HepG2 (cell line): ENCODE data around the gene DCTN2. TPM values are rescaled to one million over a fixed set of nuclear protein-coding genes. Genes with fewer than 3 reads are reported as not detected.

Source experiments
- ATF6 ChIP-seq: sonication (generic); formaldehyde crosslinking; conservative IDR thresholded peaks from 2 replicates; pipeline ENCODE4 v1.4.0; 2020; ENCODE audit warnings: missing genetic modification reagents
- DDIT3 ChIP-seq: sonication (generic); formaldehyde crosslinking; IDR thresholded peaks from 2 replicates; pipeline ENCODE4 v1.4.0; 2020; ENCODE audit warnings: mild to moderate bottlenecking, missing genetic modification reagents
- FOSL1 ChIP-seq: sonication (generic); formaldehyde crosslinking; IDR thresholded peaks from 2 replicates; pipeline ENCODE4 v1.9.0; 2021; ENCODE audit warnings: missing genetic modification reagents, borderline replicate concordance
- HNRNPLL ChIP-seq: fragments of 200-400 bp; formaldehyde crosslinking; IDR thresholded peaks from 2 replicates; pipeline ENCODE4 v1.6.1; 2017; ENCODE audit warnings: mild to moderate bottlenecking, low read depth, low read length; ENCODE audit not compliant: poor library complexity, severe bottlenecking
- HNRNPUL1 ChIP-seq: fragments of 200-400 bp; formaldehyde crosslinking; IDR thresholded peaks from 2 replicates; pipeline ENCODE4 v1.6.1; 2017; ENCODE audit warnings: low read depth, mild to moderate bottlenecking, low read length, moderate library complexity
- SALL2 ChIP-seq: sonication (generic); formaldehyde crosslinking; IDR thresholded peaks from 2 replicates; pipeline ENCODE4 v1.8.1; 2023; ENCODE audit warnings: mild to moderate bottlenecking, missing genetic modification reagents, inconsistent platforms
- SETDB1 ChIP-seq: sonication (generic); formaldehyde crosslinking; IDR thresholded peaks from 2 replicates; pipeline ENCODE4 v1.5.1; 2020; ENCODE audit warnings: missing genetic modification reagents, mild to moderate bottlenecking, borderline replicate concordance
- SMYD3 ChIP-seq: sonication (generic); formaldehyde crosslinking; IDR thresholded peaks from 2 replicates; pipeline ENCODE4 v1.8.1; 2023; ENCODE audit warnings: mild to moderate bottlenecking, missing genetic modification reagents
- SP2 ChIP-seq: sonication (generic); formaldehyde crosslinking; IDR thresholded peaks from 2 replicates; pipeline ENCODE4 v1.5.1; 2020; ENCODE audit warnings: mild to moderate bottlenecking, missing genetic modification reagents
- TGIF2 ChIP-seq: IDR thresholded peaks from 2 replicates; pipeline ENCODE4 v1.6.1; 2016; ENCODE audit warnings: control low read depth, missing compliant biosample characterization
- ZFP37 ChIP-seq: sonication (generic); formaldehyde crosslinking; IDR thresholded peaks from 2 replicates; pipeline ENCODE4 v1.4.0; 2020; ENCODE audit warnings: missing genetic modification reagents, borderline replicate concordance
- ZFY ChIP-seq: sonication (generic); formaldehyde crosslinking; IDR thresholded peaks from 2 replicates; pipeline ENCODE4 v1.4.0; 2020; ENCODE audit warnings: missing genetic modification reagents
- ZNF138 ChIP-seq: sonication (generic); formaldehyde crosslinking; IDR thresholded peaks from 2 replicates; pipeline ENCODE4 v1.5.0; 2020; ENCODE audit warnings: mild to moderate bottlenecking, low read depth, missing genetic modification reagents
- ZNF282 ChIP-seq: fragments of 450-650 bp; IDR thresholded peaks from 2 replicates; pipeline ENCODE4 v1.6.1; 2018; ENCODE audit not compliant: partially characterized antibody
- ZNF317 ChIP-seq: sonication (generic); formaldehyde crosslinking; IDR thresholded peaks from 2 replicates; pipeline ENCODE4 v1.5.0; 2020; ENCODE audit warnings: mild to moderate bottlenecking, missing genetic modification reagents
- ZNF33B ChIP-seq: sonication (generic); formaldehyde crosslinking; IDR thresholded peaks from 2 replicates; pipeline ENCODE4 v1.5.1; 2020; ENCODE audit warnings: mild to moderate bottlenecking, missing genetic modification reagents
- ZNF563 ChIP-seq: sonication (generic); formaldehyde crosslinking; IDR thresholded peaks from 2 replicates; pipeline ENCODE4 v1.8.0; 2022; ENCODE audit warnings: mild to moderate bottlenecking, moderate library complexity, missing genetic modification reagents
- ZNF644 ChIP-seq: IDR thresholded peaks from 2 replicates; pipeline ENCODE4 v1.6.1; 2016; ENCODE audit warnings: low read depth
- ZNF746 ChIP-seq: sonication (generic); formaldehyde crosslinking; IDR thresholded peaks from 2 replicates; pipeline ENCODE4 v1.8.0; 2022; ENCODE audit warnings: mild to moderate bottlenecking, missing genetic modification reagents
- polyA plus RNA-seq, 8 experiments: library from polyadenylated mRNA; depleted of rRNA in 3 of 8; stranded (reverse) in 7 of 8; unstranded in 1 of 8; fragments of >200 nt; fragmentation: Illumina TruSeq in 4 of 8; extraction: Trizol in 4 of 8; gene quantifications; 2 replicates each; pipeline versions ENCODE4 v1.2.1 to v1.2.3, GENCODE V29; 2011 to 2016; ENCODE audit warnings: low read depth in 4 of 8, missing spikeins in 1 of 8, mixed read lengths in 1 of 8; ENCODE audit not compliant: insufficient read depth in 1 of 8
- total RNA-seq, 5 experiments: library from RNA; depleted of rRNA; stranded (reverse); fragments of >200 nt; fragmentation: Illumina TruSeq; extraction: Trizol; gene quantifications; 2 replicates each; pipeline ENCODE4 v1.2.3, GENCODE V29; 2016; ENCODE audit warnings: low read depth in 1 of 5

Gene DCTN2
- total and polyA plus RNA-seq, 2 of the 13 experiments (the other 11 are each of a cell fraction or from before 2014, with no cell fraction given): 72.0 to 77.4 TPM

GRCh38 chr12:57520053-57520818 lies 26.8 kb downstream of the DCTN2 start, which contains the start of gene DDIT3 (continued):
- TF ChIP-seq ZFP37 (CRISPR knock-in tag): peak; percentile 84; the same call in 1 of the 2 replicates
- no peak; the same call in 1 of the 2 replicates for TF ChIP-seq DDIT3 (CRISPR knock-in tag)
- peak; percentile 17; the same call in 1 of the 2 replicates for TF ChIP-seq SALL2 (CRISPR knock-in tag)
- TF ChIP-seq HNRNPLL: peak; percentile 63
- peak; percentile 80 for TF ChIP-seq ZFY (CRISPR knock-in tag)
- TF ChIP-seq SMYD3 (CRISPR knock-in tag): no peak
- peak; percentile 42; the same call in 1 of the 2 replicates for TF ChIP-seq ATF6
- TF ChIP-seq HNRNPUL1: no peak
- TF ChIP-seq ZNF746: peak; percentile 19; the same call in 1 of the 2 replicates
- no peak for TF ChIP-seq ZNF644 (CRISPR knock-in tag)
- TF ChIP-seq ZNF317 (CRISPR knock-in tag): peak; percentile 22; the same call in 1 of the 2 replicates
- no peak for TF ChIP-seq ZNF282
- peak; percentile 30; the same call in 1 of the 2 replicates for TF ChIP-seq FOSL1 (CRISPR knock-in tag)
- peak; percentile 87 for TF ChIP-seq SP2 (CRISPR knock-in tag)
- peak; percentile 86 for TF ChIP-seq ZNF33B (CRISPR knock-in tag)
- TF ChIP-seq ZNF563 (CRISPR knock-in tag): no peak
- TF ChIP-seq SETDB1 (CRISPR knock-in tag): no peak
- peak; percentile 65; the same call in 1 of the 2 replicates for TF ChIP-seq ZNF138 (CRISPR knock-in tag)
- TF ChIP-seq TGIF2 (CRISPR knock-in tag): no peak
- TF ChIP-seq, all 625 proteins: peak for 236
